Body of pancreas (tissue), 4 donors: ENCODE data around the gene ZNF534.

ENCODE experiments used
- POLR2A ChIP-seq, 3 donors: fragments of 450-650 bp; IDR thresholded peaks; one replicate each; pipeline ENCODE4 v1.6.1; 2016; ENCODE audit warnings: antibody characterized with exemption in 3 of 3, mild to moderate bottlenecking in 2 of 3
- TF ChIP-seq, protein P1 (sequence below), 7 experiments: fragments of 450-650 bp in 4 of 7; fragments of 200-600 bp in 3 of 7; sonication (generic) in 3 of 7; IDR thresholded peaks; one replicate each; pipeline ENCODE4 v1.5.1; 2016 to 2019; ENCODE audit warnings: antibody characterized with exemption in 7 of 7

DNA sequence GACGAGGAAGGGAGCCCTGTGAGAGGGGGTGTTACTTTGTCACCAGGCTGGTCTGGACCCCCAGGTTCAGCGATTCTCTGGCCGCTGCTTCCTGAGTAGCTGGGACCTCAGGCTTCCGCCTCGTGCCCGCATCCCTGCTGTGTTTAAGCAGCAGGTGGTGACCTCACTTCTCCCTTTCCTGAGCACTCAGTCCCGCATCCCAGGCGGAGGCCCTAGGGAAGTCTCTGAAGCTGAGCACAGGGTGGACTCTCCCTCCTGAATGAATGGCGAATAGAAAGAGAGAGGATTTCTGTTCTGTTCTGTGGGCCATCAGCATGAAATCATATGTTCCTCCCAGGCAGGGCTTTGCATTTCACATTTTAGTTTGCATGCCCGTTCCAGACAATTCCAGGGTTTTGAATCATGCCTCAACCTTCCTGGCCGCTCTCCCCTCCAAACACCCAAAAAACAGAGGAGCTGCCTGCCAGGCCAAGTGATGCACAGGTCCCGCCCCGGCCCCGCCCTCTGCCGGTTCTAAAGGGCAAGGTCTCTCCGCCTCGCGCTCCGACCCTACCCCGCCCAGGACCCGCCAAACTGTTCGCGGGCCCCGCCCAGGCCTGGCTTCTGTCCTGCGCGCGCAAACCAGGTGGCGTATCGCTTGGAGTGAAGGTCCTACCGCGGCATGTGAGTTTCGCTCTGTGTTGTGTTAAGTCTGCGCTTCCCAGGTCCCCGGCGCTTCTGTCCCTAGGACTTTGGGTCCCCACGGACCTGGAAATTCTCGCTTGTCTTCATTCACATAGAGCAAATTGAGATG, 63.4 kb downstream of the ZNF534 start:
- TF ChIP-seq, protein P1, sequence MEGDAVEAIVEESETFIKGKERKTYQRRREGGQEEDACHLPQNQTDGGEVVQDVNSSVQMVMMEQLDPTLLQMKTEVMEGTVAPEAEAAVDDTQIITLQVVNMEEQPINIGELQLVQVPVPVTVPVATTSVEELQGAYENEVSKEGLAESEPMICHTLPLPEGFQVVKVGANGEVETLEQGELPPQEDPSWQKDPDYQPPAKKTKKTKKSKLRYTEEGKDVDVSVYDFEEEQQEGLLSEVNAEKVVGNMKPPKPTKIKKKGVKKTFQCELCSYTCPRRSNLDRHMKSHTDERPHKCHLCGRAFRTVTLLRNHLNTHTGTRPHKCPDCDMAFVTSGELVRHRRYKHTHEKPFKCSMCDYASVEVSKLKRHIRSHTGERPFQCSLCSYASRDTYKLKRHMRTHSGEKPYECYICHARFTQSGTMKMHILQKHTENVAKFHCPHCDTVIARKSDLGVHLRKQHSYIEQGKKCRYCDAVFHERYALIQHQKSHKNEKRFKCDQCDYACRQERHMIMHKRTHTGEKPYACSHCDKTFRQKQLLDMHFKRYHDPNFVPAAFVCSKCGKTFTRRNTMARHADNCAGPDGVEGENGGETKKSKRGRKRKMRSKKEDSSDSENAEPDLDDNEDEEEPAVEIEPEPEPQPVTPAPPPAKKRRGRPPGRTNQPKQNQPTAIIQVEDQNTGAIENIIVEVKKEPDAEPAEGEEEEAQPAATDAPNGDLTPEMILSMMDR (IDR thresholded peaks at IDR 0.05): no peak
- TF ChIP-seq POLR2A (IDR thresholded peaks at IDR 0.05): no peak
